ENCODE data around the gene RBFOX2.
"Not testable (repeated sequence)": the region's sequence is repeated elsewhere in the genome, so short reads cannot be mapped to it uniquely, and the experiment has no call there.

GRCh38 chr22:36070645-36071044, 42.0 kb upstream of the RBFOX2 start:
- TF ChIP-seq CTCF (IDR thresholded peaks at IDR 0.05 in 8 of 11, conservative IDR thresholded peaks at IDR 0.05 in 3 of 11); POLR2AphosphoS5 (IDR thresholded peaks at IDR 0.05); POLR2A (IDR thresholded peaks at IDR 0.05): not testable (repeated sequence)
